GM12878 (cell line): ENCODE measurements around the gene DGKB. TPM values are rescaled to one million over a fixed set of nuclear protein-coding genes. Genes with fewer than 3 reads are reported as not detected.

Experiments
- ATAC-seq: fragments of 200-7000 bp; cut with Tn5 transposase; 3 replicates; pipeline ENCODE4 v1.9.1; 2020; ENCODE audit warnings: mild to moderate bottlenecking, moderate library complexity
- BruUV-seq: library from RNA; stranded (reverse); fragments of 400-500 nt; replicated peaks from 2 replicates; lab custom pipeline; 2021; lab: Mats Ljungman, UMichigan
- CTCF ChIA-PET: fragments of 300-600 bp; sonication (Branson Sonifier 250); formaldehyde crosslinking; extraction: SDS; loops from one replicate; lab custom pipeline; 2021; ENCODE audit warnings: inconsistent platforms; lab: Yijun Ruan, JAX
- POLR2A ChIA-PET: fragments of 350-600 bp; formaldehyde crosslinking; extraction: SDS; loops from one replicate; lab custom pipeline; 2021; ENCODE audit warnings: inconsistent platforms; lab: Charles Lee
- RAD21 ChIA-PET: fragments of 300-600 bp; sonication (Branson Sonifier 250); formaldehyde crosslinking; loops from one replicate; lab custom pipeline; 2023; ENCODE audit warnings: antibody characterized with exemption; ENCODE audit not compliant: unreplicated experiment; lab: Charles Lee
- SMC1A ChIA-PET: fragments of 300-600 bp; sonication (Branson Sonifier 250); formaldehyde crosslinking; loops from one replicate; lab custom pipeline; 2023; ENCODE audit not compliant: unreplicated experiment, uncharacterized antibody; lab: Charles Lee
- DNase-seq: peaks from one replicate; pipeline ENCODE4 v3.0.0-alpha.2; 2011; ENCODE audit warnings: low read depth, low spot score
- FAIRE-seq: peaks from 3 replicates; lab custom pipeline; 2011; peaks lifted over from hg19 to GRCh38; lab: Jason Lieb, UNC
- H2AFZ ChIP-seq: 2 replicates; pipeline ENCODE4 v1.6.0; 2011; ENCODE audit warnings: low read depth, low read length, control low read depth; ENCODE audit not compliant: control insufficient read depth
- H3K27ac ChIP-seq: 2 replicates; pipeline ENCODE4 v1.5.1; 2011; ENCODE audit warnings: control low read depth; ENCODE audit not compliant: control insufficient read depth, insufficient read depth
- H3K27me3 ChIP-seq, 2 experiments: replicated peaks in 1 of 2; 2 replicates each; pipeline versions ENCODE4 v1.6.0 to v1.6.1; 2011; ENCODE audit warnings: low read length in 1 of 2; ENCODE audit not compliant: control insufficient read depth in 2 of 2, insufficient read depth in 2 of 2
- H3K36me3 ChIP-seq, 2 experiments: 2 replicates each; pipeline ENCODE4 v1.5.1; 2011; ENCODE audit warnings: low read length in 1 of 2; ENCODE audit not compliant: control insufficient read depth in 2 of 2, insufficient read depth in 2 of 2
- H3K4me1 ChIP-seq: 2 replicates; pipeline ENCODE4 v1.6.1; 2011; ENCODE audit warnings: mild to moderate bottlenecking, low read length, moderate library complexity, mixed read lengths; ENCODE audit not compliant: control insufficient read depth, insufficient read depth
- H3K4me2 ChIP-seq: 2 replicates; pipeline ENCODE4 v1.6.0; 2011; ENCODE audit warnings: control low read depth; ENCODE audit not compliant: control insufficient read depth, insufficient read depth
- H3K4me3 ChIP-seq: fragments of 200-600 bp; sonication (generic); 2 replicates; pipeline ENCODE4 v1.5.1; 2016
- H3K79me2 ChIP-seq: 2 replicates; pipeline ENCODE4 v1.6.0; 2011; ENCODE audit warnings: low read length; ENCODE audit not compliant: control insufficient read depth, insufficient read depth
- H3K9ac ChIP-seq: 2 replicates; pipeline ENCODE4 v1.8.0; 2011; ENCODE audit warnings: low read length, control low read depth, mixed read lengths; ENCODE audit not compliant: control insufficient read depth, insufficient read depth
- H3K9me3 ChIP-seq: replicated peaks from 3 replicates; pipeline ENCODE4 v1.5.1; 2011; ENCODE audit warnings: mild to moderate bottlenecking, low read length; ENCODE audit not compliant: control insufficient read depth, insufficient read depth
- H4K20me1 ChIP-seq: 2 replicates; pipeline ENCODE4 v1.6.0; 2011; ENCODE audit not compliant: control insufficient read depth, insufficient read depth
- HCFC1 ChIP-seq: fragments of 150-350 bp; IDR thresholded peaks from 2 replicates; pipeline ENCODE4 v1.6.1; 2014; ENCODE audit warnings: low read length
- HDAC2 ChIP-seq: fragments of 200-600 bp; sonication (generic); IDR thresholded peaks from 2 replicates; pipeline ENCODE4 v1.6.1; 2017
- IRF4 ChIP-seq: IDR thresholded peaks from 2 replicates; pipeline ENCODE4 v1.6.1; 2011; ENCODE audit warnings: low read depth, low read length
- MEF2A ChIP-seq: IDR thresholded peaks from 2 replicates; pipeline ENCODE4 v1.6.1; 2011; ENCODE audit warnings: low read depth, mild to moderate bottlenecking, low read length, moderate library complexity; ENCODE audit not compliant: insufficient read depth
- SUPT20H ChIP-seq: IDR thresholded peaks from 2 replicates; pipeline ENCODE4 v1.6.1; 2011; ENCODE audit warnings: low read depth, mild to moderate bottlenecking, low read length, moderate library complexity, borderline replicate concordance; ENCODE audit not compliant: control insufficient read depth
- TAF1 ChIP-seq: IDR thresholded peaks from 2 replicates; pipeline ENCODE4 v1.6.1; 2011; ENCODE audit warnings: mild to moderate bottlenecking, low read depth, low read length, borderline replicate concordance
- ZNF384 ChIP-seq: IDR thresholded peaks from 2 replicates; pipeline ENCODE4 v1.6.1; 2012; ENCODE audit warnings: low read depth, mild to moderate bottlenecking, low read length, improper control_type of control experiment, borderline replicate concordance
- WGBS: methylation state at CpG from one replicate; pipeline ENCODE4 v1.1.6; 2016; ENCODE audit warnings: low lambda C conversion rate; ENCODE audit not compliant: insufficient replicate concordance, insufficient coverage; ENCODE audit errors: missing lambda C conversion rate; 5-methylcytosine and 5-hydroxymethylcytosine counted together
- in situ Hi-C: fragments of 300-500 bp; cut with MboI; formaldehyde crosslinking; loops from 9 replicates; pipeline ENCODE4 v1.14.3; 2018; ENCODE audit warnings: mixed read lengths
- intact Hi-C: fragments of 100-400 bp; cut with micrococcal nuclease; formaldehyde crosslinking; loops from one replicate; pipeline ENCODE4 v1.14.2; 2022; ENCODE audit not compliant: unreplicated experiment
- polyA plus RNA-seq, 11 experiments: library from polyadenylated mRNA; depleted of rRNA in 4 of 11; unstranded in 6 of 11; stranded (reverse) in 5 of 11; fragments of >200 nt; fragmentation: Nextera tagmentation in 4 of 11; fragmentation: Illumina TruSeq in 1 of 11; extraction: Ambion mirVana in 4 of 11; extraction: Trizol in 1 of 11; gene quantifications; 1 replicate in 1 of 11; 2 replicates in 10 of 11; pipeline versions ENCODE4 v1.2.1 to v1.2.3, GENCODE V29; 2011 to 2016; ENCODE audit warnings: inconsistent platforms in 2 of 11, missing spikeins in 2 of 11, low read depth in 1 of 11
- total RNA-seq, 4 experiments: library from RNA; depleted of rRNA in 3 of 4; stranded (reverse); fragments of >200 nt in 3 of 4; fragmentation: Illumina TruSeq in 1 of 4; extraction: Trizol in 1 of 4; gene quantifications; 2 replicates each; pipeline versions ENCODE4 v1.2.1 to v1.2.3, GENCODE V29; 2013 to 2021
- TF ChIP-seq, protein P1 (sequence below): fragments of 450-650 bp; IDR thresholded peaks from 2 replicates; pipeline ENCODE4 v1.6.1; 2017; ENCODE audit warnings: low read depth, mild to moderate bottlenecking, moderate library complexity

The DGKB gene
- total and polyA plus RNA-seq, 10 of the 15 experiments (the other 5 are each of a cell fraction or from before 2014, with no cell fraction given), result 0.02 to 0.10 (median 0.04) TPM; not detected in 6

- no peaks in the 10 kb centered on the region for H3K9me3 ChIP-seq
- no peaks in the 10 kb centered on the region for H3K79me2 ChIP-seq
- H3K4me2 ChIP-seq, result no peak overlapping the region
- POLR2A ChIA-PET, result no interaction called here
- RAD21 ChIA-PET, result no interaction called here
- ATAC-seq, result no peak
- no peak overlapping the region for H3K9ac ChIP-seq
- intact Hi-C loops (no loop called here), in situ Hi-C loops (no loop called here)
- no peak overlapping the region for H3K4me3 ChIP-seq
- no peak overlapping the region for H2AFZ ChIP-seq
- no peaks in the 10 kb centered on the region for H3K36me3 ChIP-seq
- CTCF ChIA-PET, result no interaction called here
- no peak overlapping the region for H3K27ac ChIP-seq
- H3K4me1 ChIP-seq, result no peaks in the 10 kb centered on the region
- 31% methylated on average over 4 of the region's 4 CpGs for WGBS
- no peaks in the 10 kb centered on the region for H4K20me1 ChIP-seq
- SMC1A ChIA-PET, result no interaction called here
- TF ChIP-seq SUPT20H (no peak), HDAC2 (no peak), MEF2A (no peak), HCFC1 (no peak), ZNF384 (no peak), IRF4 (no peak), TAF1 (no peak)
- TF ChIP-seq, protein P1, sequence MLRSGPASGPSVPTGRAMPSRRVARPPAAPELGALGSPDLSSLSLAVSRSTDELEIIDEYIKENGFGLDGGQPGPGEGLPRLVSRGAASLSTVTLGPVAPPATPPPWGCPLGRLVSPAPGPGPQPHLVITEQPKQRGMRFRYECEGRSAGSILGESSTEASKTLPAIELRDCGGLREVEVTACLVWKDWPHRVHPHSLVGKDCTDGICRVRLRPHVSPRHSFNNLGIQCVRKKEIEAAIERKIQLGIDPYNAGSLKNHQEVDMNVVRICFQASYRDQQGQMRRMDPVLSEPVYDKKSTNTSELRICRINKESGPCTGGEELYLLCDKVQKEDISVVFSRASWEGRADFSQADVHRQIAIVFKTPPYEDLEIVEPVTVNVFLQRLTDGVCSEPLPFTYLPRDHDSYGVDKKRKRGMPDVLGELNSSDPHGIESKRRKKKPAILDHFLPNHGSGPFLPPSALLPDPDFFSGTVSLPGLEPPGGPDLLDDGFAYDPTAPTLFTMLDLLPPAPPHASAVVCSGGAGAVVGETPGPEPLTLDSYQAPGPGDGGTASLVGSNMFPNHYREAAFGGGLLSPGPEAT, result no peak
- BruUV-seq, result no TSS peak
- FAIRE-seq, result no peak
- H3K27me3 ChIP-seq, result no peaks in the 10 kb centered on the region
- DNase-seq, result no peak
Measured at GRCh38 chr7:14950013-14950412, 47.5 kb upstream of the DGKB start.
